ENCODE data around the gene CHMP4A.

The CHMP4A gene

GRCh38 chr14:24236689-24237462 is 23.6 kb upstream of the CHMP4A start:
- TF ChIP-seq CTCF (IDR thresholded peaks at IDR 0.05; ENCODE audit: insufficient read depth, low read length, missing control alignments) = no peak
- DNase-seq (ENCODE audit: low read depth, low spot score) = no peak
- POLR2A ChIA-PET = interaction anchor here (1.5 to 1.6 kb wide), 2 partner anchors 10 to 21 kb away, joined by 3 to 5 read pairs; partner anchors contain the start of gene MDP1
- CTCF ChIA-PET = interaction anchor here (1.6 to 15.9 kb wide), 4 partner anchors 10 to 180 kb away, joined by 4 to 315 read pairs (median 61); partner anchors contain the start of genes CIDEB, DHRS1, LTB4R and LTB4R2
- H3K4me3 ChIP-seq (ENCODE audit: low read depth, low read length) = no peak overlapping the region

- DNase-seq (ENCODE audit: low read depth, low spot score) = no peak
- H3K4me3 ChIP-seq (ENCODE audit: low read depth, low read length) = no peak overlapping the region
- CTCF ChIA-PET = interaction anchor here (0.8 to 15.9 kb wide), 5 partner anchors 9 to 73 kb away, joined by 4 to 315 read pairs (median 7); partner anchors contain the start of genes CIDEB, DHRS1, LTB4R and LTB4R2
- TF ChIP-seq CTCF (IDR thresholded peaks at IDR 0.05; ENCODE audit: insufficient read depth, low read length, missing control alignments) = no peak
- POLR2A ChIA-PET = no interaction called here
Observed at GRCh38 chr14:24235804-24236688, 22.8 kb upstream of the CHMP4A start.

GRCh38 chr14:24234095-24235005 is 21.1 kb upstream of the CHMP4A start:
- H3K4me3 ChIP-seq (ENCODE audit: low read depth, low read length) = no peak overlapping the region
- ChIA-PET POLR2A (interaction anchor here (0.6 to 2.2 kb wide), 3 partner anchors 8 to 37 kb away, joined by 3 to 16 read pairs (median 4); partner anchors contain the start of genes RABGGTA and TINF2), CTCF (interaction anchor here (0.6 to 15.9 kb wide), 12 partner anchors 8 to 197 kb away, joined by 3 to 315 read pairs (median 4); partner anchors contain the start of genes CIDEB, DHRS1, KHNYN and LTB4R2)
- DNase-seq (ENCODE audit: low read depth, low spot score) = no peak
- no peak for TF ChIP-seq CTCF (IDR thresholded peaks at IDR 0.05; ENCODE audit: insufficient read depth, low read length, missing control alignments)

- no peak for TF ChIP-seq CTCF (IDR thresholded peaks at IDR 0.05; ENCODE audit: insufficient read depth, low read length, missing control alignments)
- DNase-seq (ENCODE audit: low read depth, low spot score) = no peak
- ChIA-PET POLR2A (interaction anchor here (2.2 kb wide), 1 partner anchor 9 kb away, joined by 16 read pairs; the partner anchor contains the start of gene TINF2), CTCF (interaction anchor here (1.0 to 2.1 kb wide), 10 partner anchors 9 to 198 kb away, joined by 3 to 21 read pairs (median 4); partner anchors contain the start of genes CIDEB and TINF2)
- peak overlapping the region; percentile 92 for H3K4me3 ChIP-seq (ENCODE audit: low read depth, low read length)
Observed at GRCh38 chr14:24233538-24233866, 20.2 kb upstream of the CHMP4A start.

- POLR2A ChIA-PET = interaction anchor here (1.0 to 2.2 kb wide), 2 partner anchors 9 to 37 kb away, joined by 3 to 16 read pairs; partner anchors contain the start of genes TINF2 and TM9SF1
- no peak for TF ChIP-seq CTCF (IDR thresholded peaks at IDR 0.05; ENCODE audit: insufficient read depth, low read length, missing control alignments)
- H3K4me3 ChIP-seq (ENCODE audit: low read depth, low read length) = peak within 1 kb of the TSS; percentile 92
- DNase-seq (ENCODE audit: low read depth, low spot score) = no peak
- CTCF ChIA-PET = interaction anchor here (1.0 to 2.1 kb wide), 9 partner anchors 10 to 199 kb away, joined by 3 to 21 read pairs (median 4); partner anchors contain the start of genes CIDEB, MDP1 and TINF2
Observed at GRCh38 chr14:24232645-24233537, 19.6 kb upstream of the CHMP4A start, which contains the start of gene GMPR2. Gene GMPR2 (plus strand): TSS chr14:24232929. CDS start chr14:24233254, 325 bp downstream.
